NB4 (cell line): ENCODE results near the gene AGAP5.

ENCODE experiments used
- CTCF ChIP-seq: IDR thresholded peaks from one replicate; pipeline ENCODE4 v1.5.1; 2012; ENCODE audit warnings: low read depth, low read length
- MAX ChIP-seq: IDR thresholded peaks from 2 replicates; pipeline ENCODE4 v1.6.1; 2011; ENCODE audit warnings: low read depth, low read length

GRCh38 chr10:73732426-73732825 is 34.5 kb upstream of the AGAP5 start:
- no peak for TF ChIP-seq CTCF
- no peak for TF ChIP-seq MAX
